Esophagus muscularis mucosa (tissue), 3 donors: ENCODE data around the gene HDAC1.

Source experiments
- CTCF ChIP-seq, 3 experiments: fragments of 200-600 bp in 2 of 3; fragments of 450-650 bp in 1 of 3; sonication (generic) in 2 of 3; IDR thresholded peaks; one replicate each; pipeline ENCODE4 v1.5.1; 2017 to 2019; ENCODE audit warnings: antibody characterized with exemption in 3 of 3, mild to moderate bottlenecking in 2 of 3, moderate library complexity in 1 of 3
- EP300 ChIP-seq: sonication (generic); formaldehyde crosslinking; IDR thresholded peaks from one replicate; pipeline ENCODE4 v1.6.1; 2017; ENCODE audit warnings: antibody characterized with exemption

- TF ChIP-seq CTCF (IDR thresholded peaks at IDR 0.05), result no peak
- TF ChIP-seq EP300, result no peak
Observed at GRCh38 chr1:32249831-32250525, 41.9 kb upstream of the HDAC1 start.
